A549 (cell line): ENCODE results near the gene TBC1D12. TPM values are rescaled to one million over a fixed set of nuclear protein-coding genes. Genes with fewer than 3 reads are reported as not detected.
A peak's percentile ranks its signal among the peaks of the same experiment; 100 is the strongest.

ENCODE experiments used
- ATAC-seq, 2 experiments: fragments of 200-7000 bp in 1 of 2; fragments of >200 bp in 1 of 2; cut with Nextera tagmentation in 1 of 2; cut with Tn5 transposase in 1 of 2; 3 replicates each; pipeline versions ENCODE4 v1.8.0 to v1.9.1; 2018 to 2020; ENCODE audit warnings: mild to moderate bottlenecking in 1 of 2, moderate library complexity in 1 of 2
- CTCF ChIA-PET: fragments of 300-600 bp; sonication (Branson Sonifier 250); formaldehyde crosslinking; extraction: SDS; loops from one replicate; lab custom pipeline; 2021; ENCODE audit warnings: antibody characterized with exemption, inconsistent platforms; lab: Yijun Ruan, JAX
- POLR2A ChIA-PET: fragments of 350-600 bp; formaldehyde crosslinking; extraction: SDS; loops from one replicate; lab custom pipeline; 2021; ENCODE audit warnings: antibody characterized with exemption, inconsistent platforms; lab: Yijun Ruan, JAX
- DNase-seq, 2 experiments: peaks; one replicate each; pipeline versions ENCODE4 v3.0.0 to v3.0.0-alpha.2; 2011 to 2016; ENCODE audit warnings: low read depth in 1 of 2, low spot score in 1 of 2
- FAIRE-seq: peaks from 2 replicates; lab custom pipeline; 2011; peaks lifted over from hg19 to GRCh38; lab: Jason Lieb, UNC
- H3K27ac ChIP-seq, 2 experiments: fragments of >200 bp; sonication (Bioruptor Twin); formaldehyde crosslinking; 3 replicates each; pipeline ENCODE4 v1.5.1; 2016 to 2017
- H3K4me1 ChIP-seq: fragments of >200 bp; sonication (Bioruptor Twin); formaldehyde crosslinking; 3 replicates; pipeline ENCODE4 v1.6.1; 2016
- H3K4me2 ChIP-seq: fragments of >200 bp; sonication (Bioruptor Twin); formaldehyde crosslinking; 3 replicates; pipeline ENCODE4 v1.6.1; 2016
- H3K4me3 ChIP-seq: fragments of >200 bp; sonication (Bioruptor Twin); formaldehyde crosslinking; 3 replicates; pipeline ENCODE4 v1.5.1; 2016
- H3K9me3 ChIP-seq: fragments of >200 bp; sonication (Bioruptor Twin); formaldehyde crosslinking; 3 replicates; pipeline ENCODE4 v1.6.1; 2016
- CBX8 ChIP-seq: fragments of 200-600 bp; sonication (generic); IDR thresholded peaks from 2 replicates; pipeline ENCODE4 v1.6.1; 2016
- ESRRA ChIP-seq: fragments of 150-350 bp; IDR thresholded peaks from 2 replicates; pipeline ENCODE4 v1.6.1; 2014; ENCODE audit warnings: mild to moderate bottlenecking, low read length, borderline replicate concordance
- FOSB ChIP-seq: fragments of 250-450 bp; sonication (Bioruptor Pico); IDR thresholded peaks from 2 replicates; pipeline ENCODE4 v1.5.0; 2020; ENCODE audit warnings: mild to moderate bottlenecking, moderate library complexity
- FOXS1 ChIP-seq: fragments of 250-450 bp; sonication (Bioruptor Pico); IDR thresholded peaks from 2 replicates; pipeline ENCODE4 v1.5.0; 2020; ENCODE audit warnings: mild to moderate bottlenecking, moderate library complexity
- HDAC2 ChIP-seq: fragments of 200-600 bp; sonication (generic); IDR thresholded peaks from 2 replicates; pipeline ENCODE4 v1.6.1; 2016
- HOXB13 ChIP-seq: fragments of 250-450 bp; sonication (Bioruptor Pico); IDR thresholded peaks from 2 replicates; pipeline ENCODE4 v1.5.0; 2020; ENCODE audit warnings: low read depth, mild to moderate bottlenecking, moderate library complexity
- HOXB5 ChIP-seq: fragments of 250-450 bp; sonication (Bioruptor Pico); IDR thresholded peaks from 2 replicates; pipeline ENCODE4 v1.5.0; 2020; ENCODE audit warnings: mild to moderate bottlenecking, moderate library complexity
- JUN ChIP-seq, 2 experiments: fragments of >200 bp; sonication (Bioruptor Twin); formaldehyde crosslinking; IDR thresholded peaks; 2 replicates in 1 of 2; 3 replicates in 1 of 2; pipeline ENCODE4 v1.6.1; 2016 to 2017
- KDM5A ChIP-seq: fragments of 200-600 bp; sonication (generic); IDR thresholded peaks from 2 replicates; pipeline ENCODE4 v1.6.1; 2016; ENCODE audit warnings: antibody characterized with exemption, mild to moderate bottlenecking
- MYC ChIP-seq: IDR thresholded peaks from 2 replicates; pipeline ENCODE4 v1.6.1; 2012; ENCODE audit warnings: mild to moderate bottlenecking, inconsistent platforms, low read length, improper control_type of control experiment, borderline replicate concordance
- NPAS2 ChIP-seq: fragments of 250-450 bp; sonication (Bioruptor Pico); IDR thresholded peaks from 2 replicates; pipeline ENCODE4 v1.8.0; 2022; ENCODE audit warnings: mild to moderate bottlenecking, moderate library complexity, borderline replicate concordance
- PHF8 ChIP-seq: fragments of 200-600 bp; sonication (generic); IDR thresholded peaks from 2 replicates; pipeline ENCODE4 v1.6.1; 2016; ENCODE audit warnings: low read depth, mild to moderate bottlenecking, antibody characterized with exemption, moderate library complexity, borderline replicate concordance
- RAD21 ChIP-seq, 2 experiments: fragments of >200 bp in 1 of 2; sonication (Bioruptor Twin) in 1 of 2; formaldehyde crosslinking in 1 of 2; IDR thresholded peaks in 1 of 2; conservative IDR thresholded peaks in 1 of 2; 2 replicates in 1 of 2; 3 replicates in 1 of 2; pipeline ENCODE4 v1.6.1; 2012 to 2018; ENCODE audit warnings: inconsistent platforms in 1 of 2
- TP53 ChIP-seq: fragments of 250-450 bp; sonication (Bioruptor Pico); IDR thresholded peaks from 2 replicates; pipeline ENCODE4 v1.5.0; 2021; ENCODE audit warnings: mild to moderate bottlenecking, moderate library complexity
- USF2 ChIP-seq: fragments of 450-650 bp; IDR thresholded peaks from 2 replicates; pipeline ENCODE4 v1.6.1; 2014; ENCODE audit warnings: antibody characterized with exemption
- WGBS: methylation state at CpG from one replicate; pipeline ENCODE4 v1.1.6; 2017; ENCODE audit errors: missing lambda C conversion rate; 5-methylcytosine and 5-hydroxymethylcytosine counted together
- polyA plus RNA-seq, 4 experiments: library from polyadenylated mRNA; depleted of rRNA in 3 of 4; stranded (reverse); fragments of >200 nt; fragmentation: RNase III in 1 of 4; extraction: RNeasy Plus Mini Kit Qiagen cat#74134 plus additional on column Dnase treatment in 1 of 4; gene quantifications; 2 replicates in 3 of 4; 3 replicates in 1 of 4; pipeline ENCODE4 v1.2.3, GENCODE V29; 2011 to 2017
- TF ChIP-seq, protein P1 (sequence below): fragments of 250-450 bp; sonication (Bioruptor Pico); IDR thresholded peaks from 2 replicates; pipeline ENCODE4 v1.5.0; 2021; ENCODE audit warnings: mild to moderate bottlenecking, moderate library complexity, borderline replicate concordance
- TF ChIP-seq, protein P2 (sequence below): fragments of 200-600 bp; sonication (generic); IDR thresholded peaks from 2 replicates; pipeline ENCODE4 v1.6.1; 2016; ENCODE audit warnings: antibody characterized with exemption, mild to moderate bottlenecking, moderate library complexity

Gene TBC1D12
- polyA plus RNA-seq, 2 of the 4 experiments (the other 2 are of a cell fraction): 4.4 to 5.7 TPM

DNA sequence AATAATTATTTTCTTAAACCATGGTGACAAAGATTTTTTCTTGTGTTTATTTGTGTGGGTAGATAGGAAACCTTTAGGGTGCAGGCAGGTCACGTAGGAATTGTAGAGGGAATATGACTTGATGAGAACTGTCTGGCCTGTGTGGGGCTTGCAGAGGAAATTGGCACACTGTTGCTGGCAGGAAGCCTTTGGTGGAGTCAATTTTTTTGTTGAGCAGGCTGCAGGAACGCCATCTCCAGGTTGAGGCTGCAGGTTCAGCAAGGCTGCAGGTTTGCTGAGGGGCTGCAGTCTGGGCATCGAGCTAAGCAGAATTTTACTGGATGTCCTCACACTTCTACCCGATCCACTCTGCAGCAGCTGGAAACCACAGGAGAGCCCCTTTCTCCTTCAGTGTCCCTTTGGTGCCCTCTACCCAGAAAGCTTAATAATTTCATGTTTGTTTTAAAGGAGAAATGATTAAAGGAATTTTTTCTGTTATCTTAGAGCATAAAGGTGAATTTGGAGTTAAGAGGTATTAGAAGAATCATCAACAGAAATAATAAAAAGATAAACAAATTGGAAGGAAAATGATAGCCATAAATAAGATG lies 37.0 kb downstream of the TBC1D12 start:
- ATAC-seq: peak; percentile 30 to 60; a peak in 4 of 6 replicates
- Histone ChIP-seq H3K4me1 (no peaks in the 10 kb centered on the region), H3K27ac (no peak overlapping the region), H3K9me3 (peaks cover 11% of the 10 kb centered on the region; the same call in 2 of the 3 replicates), H3K4me3 (no peak overlapping the region), H3K4me2 (no peak overlapping the region)
- ChIA-PET POLR2A (no interaction called here), CTCF (interaction anchor here (0.9 to 3.0 kb wide), 3 partner anchors 22 to 523 kb away, joined by 3 to 12 read pairs (median 3); partner anchors contain the start of gene TBC1D12)
- WGBS: 38% methylated on average over 4 of the region's 4 CpGs
- TF ChIP-seq RAD21 (conservative IDR thresholded peaks at IDR 0.05 in 1 of 2, IDR thresholded peaks at IDR 0.05 in 1 of 2) (peak in 1 of 2 experiments; percentile 29; a peak in 1 of 5 replicates), FOSB (no peak), JUN (IDR thresholded peaks at IDR 0.05) (no peak)
- peak in 1 of 2 experiments; percentile 14 for DNase-seq
- FAIRE-seq: no peak

- Histone ChIP-seq H3K4me3 (no peak overlapping the region), H3K27ac (no peak overlapping the region), H3K4me1 (no peaks in the 10 kb centered on the region), H3K9me3 (peaks cover 11% of the 10 kb centered on the region; the same call in 2 of the 3 replicates), H3K4me2 (no peak overlapping the region)
- ChIA-PET CTCF (interaction anchor here (1.1 to 3.0 kb wide), 2 partner anchors 23 to 523 kb away, joined by 3 to 12 read pairs; no protein-coding TSS in a partner anchor), POLR2A (no interaction called here)
- DNase-seq: no peak
- no peak for TF ChIP-seq USF2
- no peak for TF ChIP-seq ESRRA
- no peak for TF ChIP-seq CBX8
- TF ChIP-seq, protein P1, sequence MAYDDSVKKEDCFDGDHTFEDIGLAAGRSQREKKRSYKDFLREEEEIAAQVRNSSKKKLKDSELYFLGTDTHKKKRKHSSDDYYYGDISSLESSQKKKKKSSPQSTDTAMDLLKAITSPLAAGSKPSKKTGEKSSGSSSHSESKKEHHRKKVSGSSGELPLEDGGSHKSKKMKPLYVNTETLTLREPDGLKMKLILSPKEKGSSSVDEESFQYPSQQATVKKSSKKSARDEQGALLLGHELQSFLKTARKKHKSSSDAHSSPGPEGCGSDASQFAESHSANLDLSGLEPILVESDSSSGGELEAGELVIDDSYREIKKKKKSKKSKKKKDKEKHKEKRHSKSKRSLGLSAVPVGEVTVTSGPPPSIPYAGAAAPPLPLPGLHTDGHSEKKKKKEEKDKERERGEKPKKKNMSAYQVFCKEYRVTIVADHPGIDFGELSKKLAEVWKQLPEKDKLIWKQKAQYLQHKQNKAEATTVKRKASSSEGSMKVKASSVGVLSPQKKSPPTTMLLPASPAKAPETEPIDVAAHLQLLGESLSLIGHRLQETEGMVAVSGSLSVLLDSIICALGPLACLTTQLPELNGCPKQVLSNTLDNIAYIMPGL (CRISPR knock-in tag): no peak
- TF ChIP-seq, protein P2, sequence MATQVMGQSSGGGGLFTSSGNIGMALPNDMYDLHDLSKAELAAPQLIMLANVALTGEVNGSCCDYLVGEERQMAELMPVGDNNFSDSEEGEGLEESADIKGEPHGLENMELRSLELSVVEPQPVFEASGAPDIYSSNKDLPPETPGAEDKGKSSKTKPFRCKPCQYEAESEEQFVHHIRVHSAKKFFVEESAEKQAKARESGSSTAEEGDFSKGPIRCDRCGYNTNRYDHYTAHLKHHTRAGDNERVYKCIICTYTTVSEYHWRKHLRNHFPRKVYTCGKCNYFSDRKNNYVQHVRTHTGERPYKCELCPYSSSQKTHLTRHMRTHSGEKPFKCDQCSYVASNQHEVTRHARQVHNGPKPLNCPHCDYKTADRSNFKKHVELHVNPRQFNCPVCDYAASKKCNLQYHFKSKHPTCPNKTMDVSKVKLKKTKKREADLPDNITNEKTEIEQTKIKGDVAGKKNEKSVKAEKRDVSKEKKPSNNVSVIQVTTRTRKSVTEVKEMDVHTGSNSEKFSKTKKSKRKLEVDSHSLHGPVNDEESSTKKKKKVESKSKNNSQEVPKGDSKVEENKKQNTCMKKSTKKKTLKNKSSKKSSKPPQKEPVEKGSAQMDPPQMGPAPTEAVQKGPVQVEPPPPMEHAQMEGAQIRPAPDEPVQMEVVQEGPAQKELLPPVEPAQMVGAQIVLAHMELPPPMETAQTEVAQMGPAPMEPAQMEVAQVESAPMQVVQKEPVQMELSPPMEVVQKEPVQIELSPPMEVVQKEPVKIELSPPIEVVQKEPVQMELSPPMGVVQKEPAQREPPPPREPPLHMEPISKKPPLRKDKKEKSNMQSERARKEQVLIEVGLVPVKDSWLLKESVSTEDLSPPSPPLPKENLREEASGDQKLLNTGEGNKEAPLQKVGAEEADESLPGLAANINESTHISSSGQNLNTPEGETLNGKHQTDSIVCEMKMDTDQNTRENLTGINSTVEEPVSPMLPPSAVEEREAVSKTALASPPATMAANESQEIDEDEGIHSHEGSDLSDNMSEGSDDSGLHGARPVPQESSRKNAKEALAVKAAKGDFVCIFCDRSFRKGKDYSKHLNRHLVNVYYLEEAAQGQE: no peak
- TF ChIP-seq MYC: no peak
- no peak for TF ChIP-seq HDAC2
- no peak for TF ChIP-seq HOXB13 (CRISPR knock-in tag)
- no peak for TF ChIP-seq PHF8
- TF ChIP-seq FOXS1 (CRISPR knock-in tag): no peak
- TF ChIP-seq KDM5A: no peak
- no peak for ATAC-seq
- FAIRE-seq: no peak
Observed at GRCh38 chr10:94440096-94440495, 37.8 kb downstream of the TBC1D12 start.

DNA sequence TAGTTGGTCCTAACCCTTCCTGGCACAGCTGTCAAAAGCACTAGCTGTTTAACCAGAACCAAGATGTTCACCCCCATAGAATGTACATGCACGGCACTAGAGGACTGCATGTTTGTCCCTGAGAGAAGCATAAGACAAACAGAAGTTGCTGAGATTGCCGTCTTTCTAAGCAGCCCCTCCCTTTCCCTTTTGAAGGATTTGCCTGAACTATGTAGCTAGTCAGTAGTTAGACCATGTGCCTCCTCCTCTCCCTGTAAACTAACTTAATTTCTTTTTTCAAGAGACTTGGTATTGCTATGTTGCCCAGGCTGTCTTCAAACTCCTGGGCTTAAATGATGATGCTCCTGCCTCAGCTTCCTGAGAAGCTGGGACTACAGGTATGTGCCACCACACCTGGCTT lies 40.7 kb downstream of the TBC1D12 start:
- H3K4me3 ChIP-seq: no peak overlapping the region
- DNase-seq (no peak), FAIRE-seq (no peak), ATAC-seq (no peak)
- ChIA-PET CTCF (interaction anchor here (0.6 to 4.5 kb wide), 5 partner anchors 9 to 526 kb away, joined by 3 to 37 read pairs (median 4); no protein-coding TSS in a partner anchor), POLR2A (no interaction called here)
- 64% methylated on average over 2 of the region's 2 CpGs for WGBS
- no peak overlapping the region for H3K4me2 ChIP-seq
- no peak overlapping the region for H3K27ac ChIP-seq
- H3K9me3 ChIP-seq: no peaks in the 10 kb centered on the region
- H3K4me1 ChIP-seq: no peaks in the 10 kb centered on the region
- no peak for TF ChIP-seq NPAS2 (CRISPR knock-in tag)
- TF ChIP-seq TP53 (CRISPR knock-in tag): no peak
- no peak for TF ChIP-seq HOXB5 (CRISPR knock-in tag)
- no peak for TF ChIP-seq JUN (IDR thresholded peaks at IDR 0.05)
- TF ChIP-seq, all 56 proteins: peak for 0
